ENCODE results near the gene NUP155. TPM values are rescaled to one million over a fixed set of nuclear protein-coding genes. Genes with fewer than 3 reads are reported as not detected.
"Not testable (repeated sequence)": the region's sequence is repeated elsewhere in the genome, so short reads cannot be mapped to it uniquely, and the experiment has no call there.

The NUP155 gene
- 10.7 TPM for total RNA-seq
- long read RNA-seq, full-length matches to known transcripts = 10 of 15 reads
- long read RNA-seq, partial matches to known transcripts = 3 of 15 reads
- long read RNA-seq, other reads (novel, unspliced or antisense) = 2 of 15 reads

DNA sequence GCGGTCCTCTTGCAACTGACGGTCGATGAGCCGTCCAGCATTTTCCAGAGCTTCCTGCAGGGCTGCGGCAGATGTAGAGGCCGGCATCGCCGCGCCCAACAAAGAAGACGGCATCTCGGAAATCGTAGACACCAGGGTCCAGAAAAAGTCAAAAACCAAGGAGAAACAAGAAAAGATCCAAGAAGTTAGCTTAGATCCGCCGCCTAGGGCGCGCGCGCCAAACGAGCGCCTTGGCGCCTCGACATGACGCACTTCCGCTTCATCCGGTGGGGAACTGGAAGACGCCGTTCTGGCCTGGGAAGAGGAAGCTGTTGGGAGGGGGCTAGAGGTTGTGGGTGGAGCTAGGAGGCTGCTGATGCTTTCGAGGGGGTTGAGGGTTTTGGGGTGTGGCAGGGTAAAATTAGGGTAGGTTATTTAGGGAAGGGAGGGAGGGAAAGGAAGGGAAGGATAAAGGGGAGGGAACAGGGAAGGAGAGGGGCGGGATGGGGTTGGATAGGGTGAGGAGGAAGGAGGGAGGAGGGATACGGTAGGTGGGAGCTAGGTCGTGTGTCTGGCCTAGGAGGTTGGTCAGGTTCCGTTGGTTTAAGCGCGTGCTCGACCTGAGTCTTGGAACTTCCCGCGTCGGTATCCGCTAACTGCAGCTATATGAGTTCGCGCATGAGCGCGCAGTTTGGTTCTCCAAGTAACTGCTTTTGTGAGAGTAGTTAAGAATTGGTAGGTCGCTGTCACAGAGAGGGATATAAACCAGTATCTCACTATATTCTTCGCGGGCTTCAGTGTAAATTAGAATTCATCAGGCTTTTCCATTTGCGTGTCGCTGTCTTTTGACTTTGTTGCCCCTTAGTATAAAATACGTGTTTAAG lies at the start of gene NUP155:
Gene NUP155 (minus strand): TSS at position 243 of the 863 bp plus-strand sequence. CDS start 129 bp downstream, at position 114.
- peak; percentile 94 for DNase-seq
- ATAC-seq (ENCODE audit: poor library complexity) = peak; percentile 99
- intact Hi-C loops (cut with DNase I) = no loop called here

- intact Hi-C loops (cut with DNase I) = no loop called here
- ATAC-seq (ENCODE audit: poor library complexity) (no peak), DNase-seq (no peak)
Observed at GRCh38 chr5:37417347-37417746, 46.4 kb upstream of the NUP155 start.

DNA sequence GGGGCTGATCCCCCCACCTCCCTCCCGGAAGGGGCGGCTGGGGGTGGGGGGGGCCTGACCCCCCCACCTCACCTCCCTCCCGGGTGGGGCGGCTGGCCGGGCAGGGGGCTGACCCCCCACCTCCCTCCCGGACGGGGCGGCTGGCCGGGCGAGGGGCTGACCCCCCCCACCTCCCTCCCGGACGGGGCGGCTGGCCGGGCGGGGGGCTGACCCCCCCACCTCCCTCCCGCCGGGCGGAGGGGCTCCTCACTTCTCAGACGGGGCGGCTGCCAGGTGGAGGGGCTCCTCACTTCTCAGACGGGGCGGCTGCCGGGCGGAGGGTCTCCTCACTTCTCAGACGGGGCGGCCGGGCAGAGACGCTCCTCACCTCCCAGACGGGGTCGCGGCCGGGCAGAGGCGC lies 44.5 kb upstream of the NUP155 start:
- ATAC-seq (ENCODE audit: poor library complexity); DNase-seq; intact Hi-C loops (cut with DNase I): not testable (repeated sequence)

- ATAC-seq (ENCODE audit: poor library complexity) = no peak
- intact Hi-C loops (cut with DNase I) = no loop called here
- DNase-seq = no peak
Observed at GRCh38 chr5:37412515-37412914, 41.6 kb upstream of the NUP155 start.

DNA sequence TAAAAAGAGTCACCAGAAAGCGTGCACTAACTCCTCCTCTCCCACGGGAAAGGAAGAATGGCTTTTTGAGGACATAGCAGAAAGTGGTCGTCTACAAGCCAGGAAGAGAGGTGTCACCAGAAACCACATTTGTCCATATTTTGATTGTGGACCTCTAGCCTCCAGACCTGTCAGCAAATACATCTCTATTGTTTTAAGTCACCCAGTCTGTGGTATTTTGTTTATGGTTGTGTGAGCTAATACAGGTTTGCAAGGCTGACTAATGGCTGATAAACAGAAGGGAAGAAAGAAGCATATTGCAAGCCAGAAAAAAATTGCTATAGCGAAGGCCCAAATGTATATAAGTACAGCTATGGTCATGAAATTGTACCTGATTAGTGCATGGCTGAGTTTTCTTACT lies 29.6 kb upstream of the NUP155 start:
- DNase-seq = no peak
- ATAC-seq (ENCODE audit: poor library complexity) = no peak
- intact Hi-C loops (cut with DNase I) = no loop called here

DNA sequence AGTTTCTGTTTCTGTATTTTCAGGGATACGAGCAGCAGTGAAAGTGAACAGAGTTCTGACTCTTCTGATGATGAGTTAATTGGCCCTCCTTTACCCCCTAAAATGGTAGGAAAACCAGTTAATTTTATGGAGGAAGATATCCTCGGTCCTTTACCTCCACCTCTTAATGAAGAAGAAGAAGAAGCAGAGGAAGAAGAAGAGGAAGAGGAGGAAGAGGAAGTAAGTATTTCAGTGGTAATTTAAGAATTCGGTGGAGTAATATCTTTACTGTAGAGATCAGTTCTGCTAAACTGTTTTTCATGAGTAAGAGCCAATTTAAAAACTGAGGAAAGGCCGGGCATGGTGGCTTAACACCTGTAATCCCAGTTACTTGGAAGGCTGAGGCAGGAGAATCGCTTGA lies 25.4 kb upstream of the NUP155 start:
- DNase-seq (no peak), ATAC-seq (ENCODE audit: poor library complexity) (no peak)
- intact Hi-C loops (cut with DNase I) = no loop called here

DNA sequence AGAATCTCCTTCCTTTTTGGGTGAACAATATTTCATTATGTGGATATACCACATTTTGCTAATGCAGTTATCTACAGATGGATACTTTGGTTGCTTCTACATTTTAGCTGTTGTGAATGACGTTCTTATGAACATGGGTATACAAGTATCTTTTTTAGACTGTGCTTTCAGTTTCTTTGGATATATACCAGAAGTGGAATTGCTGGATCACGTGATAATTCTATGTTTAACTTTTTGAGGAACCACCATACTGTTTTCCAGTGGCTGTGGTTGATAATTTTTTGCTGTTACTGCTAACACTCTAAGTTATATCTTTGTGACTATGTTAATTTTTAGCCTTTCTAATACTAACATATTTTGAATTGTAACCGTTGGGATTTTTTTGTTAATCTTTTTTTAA lies 20.7 kb upstream of the NUP155 start:
- intact Hi-C loops (cut with DNase I) = no loop called here

DNA sequence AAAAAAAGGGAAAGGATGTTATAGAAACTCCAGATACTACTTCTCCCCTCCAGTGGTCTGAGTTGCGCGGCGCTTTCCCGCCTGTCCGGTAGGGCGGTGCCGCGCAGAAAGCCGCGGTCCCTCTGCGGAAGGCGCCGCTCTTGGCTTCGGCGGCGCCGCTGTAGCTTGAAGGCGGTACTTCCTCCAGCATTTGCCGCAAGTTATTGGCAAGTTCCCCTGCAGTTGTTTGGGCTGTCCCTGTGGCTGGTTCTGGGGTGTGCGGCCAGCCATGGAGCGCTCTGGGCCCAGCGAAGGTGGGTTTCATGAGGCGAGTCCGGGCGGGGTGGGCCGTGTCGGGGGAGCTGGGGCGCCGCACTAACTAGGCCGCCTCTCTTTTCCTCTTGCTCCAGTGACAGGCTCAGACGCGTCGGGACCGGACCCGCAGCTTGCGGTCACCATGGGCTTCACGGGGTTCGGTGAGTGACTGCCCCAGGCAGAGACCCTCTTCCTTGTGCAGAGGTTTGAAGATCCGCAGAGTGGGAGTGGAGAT lies 8.3 kb upstream of the NUP155 start, which contains the start of gene WDR70:
Gene WDR70 (plus strand): TSS at position 219 of the 529 bp plus-strand sequence. CDS start 50 bp downstream, at position 269.
- intact Hi-C loops (cut with DNase I) = not testable (repeated sequence)
- ATAC-seq (ENCODE audit: poor library complexity) (peak; percentile 100), DNase-seq (peak; percentile 92)

More for the DNA sequence above, 20.7 kb upstream of the NUP155 start:
- DNase-seq (no peak), ATAC-seq (ENCODE audit: poor library complexity) (no peak)

DNA sequence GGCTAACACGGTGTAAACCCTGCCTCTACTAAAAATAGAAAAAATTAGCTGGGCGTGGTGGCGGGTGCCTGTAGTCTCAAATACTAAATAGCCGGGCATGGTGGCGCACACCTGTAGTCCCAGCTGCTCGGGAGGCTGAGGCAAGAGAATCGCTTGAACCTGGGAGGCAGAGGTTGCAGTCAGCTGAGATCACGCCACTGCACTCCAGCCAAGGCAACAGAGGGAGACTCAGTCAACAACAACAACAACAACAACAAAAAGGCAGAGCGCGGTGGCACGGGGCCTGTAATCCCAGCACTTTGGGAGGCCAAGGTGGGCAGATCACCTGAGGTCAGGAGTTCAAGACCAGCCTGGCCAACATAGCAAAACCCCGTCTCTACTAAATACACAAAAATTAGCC lies 7.2 kb upstream of the NUP155 start:
- ATAC-seq (ENCODE audit: poor library complexity); intact Hi-C loops (cut with DNase I); DNase-seq: not testable (repeated sequence)

- intact Hi-C loops (cut with DNase I) = no loop called here
- ATAC-seq (ENCODE audit: poor library complexity) (no peak), DNase-seq (no peak)
Observed at GRCh38 chr5:37375091-37375490, 4.2 kb upstream of the NUP155 start.

DNA sequence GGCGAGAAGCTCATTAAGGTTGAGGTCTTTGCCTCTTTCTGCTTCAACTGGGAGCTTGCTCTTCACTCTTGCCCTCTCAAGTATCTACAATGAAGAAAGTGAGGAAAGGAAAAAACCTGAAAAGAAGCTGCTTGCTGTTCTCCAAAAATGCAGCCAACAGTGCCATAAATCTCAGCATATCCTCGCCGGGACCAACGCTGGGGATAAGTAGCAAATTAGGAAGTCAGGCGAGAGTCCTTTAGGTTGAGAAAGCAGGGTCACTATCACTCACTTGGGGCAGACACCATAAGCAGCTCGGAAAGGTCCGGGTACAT lies 399 bp downstream of the NUP155 start:
- ATAC-seq (ENCODE audit: poor library complexity) (no peak), DNase-seq (no peak)
- intact Hi-C loops (cut with DNase I) = no loop called here

DNA sequence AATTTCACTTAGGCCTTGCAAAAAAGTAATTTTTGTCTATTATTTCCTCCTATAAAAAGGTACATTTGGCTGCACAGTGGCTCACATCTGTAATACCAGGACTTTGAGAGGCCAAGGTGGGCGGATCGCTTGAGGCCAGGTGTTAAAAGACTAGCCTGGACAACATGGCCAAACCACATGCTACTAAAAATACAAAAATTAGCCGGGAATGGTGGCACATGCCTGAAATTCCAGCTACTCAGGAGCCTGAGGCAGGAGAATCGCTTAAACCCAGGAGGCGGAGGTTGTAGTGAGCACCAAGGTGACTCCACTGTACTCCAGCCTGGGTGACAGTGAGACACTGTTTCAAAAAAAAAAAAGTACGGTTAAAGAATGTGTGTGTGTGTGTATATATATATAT lies 15.7 kb downstream of the NUP155 start:
- no peak for DNase-seq
- intact Hi-C loops (cut with DNase I) = no loop called here
- ATAC-seq (ENCODE audit: poor library complexity) = no peak

- DNase-seq; intact Hi-C loops (cut with DNase I); ATAC-seq (ENCODE audit: poor library complexity): not testable (repeated sequence)
Observed at GRCh38 chr5:37342741-37343140, 28.2 kb downstream of the NUP155 start.

DNA sequence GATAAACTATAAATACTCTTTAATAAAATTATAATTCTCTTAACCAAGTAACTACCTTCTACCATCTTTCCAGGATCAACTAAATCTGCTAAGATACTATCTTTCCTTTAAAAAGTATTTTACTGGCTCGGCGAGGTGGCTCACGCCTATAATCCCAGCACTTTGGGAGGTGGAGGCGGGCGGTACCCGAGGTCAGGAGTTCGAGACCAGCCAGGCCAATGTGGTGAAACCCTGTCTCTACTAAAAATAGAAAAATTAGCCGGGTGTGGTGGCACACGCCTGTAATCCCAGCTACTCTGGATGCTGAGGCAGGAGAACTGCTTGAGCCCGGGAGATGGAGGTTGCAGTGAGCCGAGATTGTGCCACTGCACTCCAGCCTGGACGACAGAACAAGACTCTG lies 36.2 kb downstream of the NUP155 start:
- DNase-seq; intact Hi-C loops (cut with DNase I); ATAC-seq (ENCODE audit: poor library complexity): not testable (repeated sequence)

DNA sequence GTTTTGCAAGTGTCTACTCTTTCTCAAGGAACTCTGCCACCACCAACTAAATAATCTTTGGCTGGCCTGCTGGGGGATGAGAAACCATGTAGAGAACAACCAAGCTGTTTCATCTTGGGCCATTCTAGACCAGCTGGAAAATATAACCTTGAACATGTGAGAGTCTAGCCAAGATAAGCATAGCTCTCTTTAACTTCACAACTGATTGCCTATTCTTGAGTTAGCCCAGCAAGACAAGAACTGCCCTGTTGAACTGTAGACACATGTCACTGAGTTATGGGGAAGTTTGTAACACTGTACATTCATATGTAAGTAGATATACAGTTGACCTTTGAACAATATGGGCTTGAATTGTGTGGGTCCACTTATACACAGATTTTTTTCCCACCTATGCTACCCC lies 44.4 kb downstream of the NUP155 start:
- intact Hi-C loops (cut with DNase I) = no loop called here
- ATAC-seq (ENCODE audit: poor library complexity) = no peak
- DNase-seq = no peak

DNA sequence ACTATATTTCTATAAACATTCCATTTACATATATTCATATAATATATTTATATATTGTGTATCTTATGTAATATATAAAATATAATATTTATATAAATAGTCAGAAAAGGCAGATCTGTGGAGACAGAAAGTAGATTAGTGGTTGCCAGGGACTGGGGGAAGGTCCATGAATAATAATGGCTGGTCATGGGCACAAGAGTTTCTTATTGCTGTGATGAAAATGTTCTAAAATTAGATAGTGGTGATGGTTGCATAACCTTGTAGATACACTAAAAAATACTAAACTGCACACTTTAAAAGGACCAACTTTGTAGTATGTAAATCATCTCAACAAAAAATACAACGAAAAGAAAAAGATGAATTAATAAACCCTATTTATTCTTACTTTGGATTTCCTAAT lies 47.3 kb downstream of the NUP155 start:
- ATAC-seq (ENCODE audit: poor library complexity) (no peak), DNase-seq (no peak)
- intact Hi-C loops (cut with DNase I) = no loop called here

DNA sequence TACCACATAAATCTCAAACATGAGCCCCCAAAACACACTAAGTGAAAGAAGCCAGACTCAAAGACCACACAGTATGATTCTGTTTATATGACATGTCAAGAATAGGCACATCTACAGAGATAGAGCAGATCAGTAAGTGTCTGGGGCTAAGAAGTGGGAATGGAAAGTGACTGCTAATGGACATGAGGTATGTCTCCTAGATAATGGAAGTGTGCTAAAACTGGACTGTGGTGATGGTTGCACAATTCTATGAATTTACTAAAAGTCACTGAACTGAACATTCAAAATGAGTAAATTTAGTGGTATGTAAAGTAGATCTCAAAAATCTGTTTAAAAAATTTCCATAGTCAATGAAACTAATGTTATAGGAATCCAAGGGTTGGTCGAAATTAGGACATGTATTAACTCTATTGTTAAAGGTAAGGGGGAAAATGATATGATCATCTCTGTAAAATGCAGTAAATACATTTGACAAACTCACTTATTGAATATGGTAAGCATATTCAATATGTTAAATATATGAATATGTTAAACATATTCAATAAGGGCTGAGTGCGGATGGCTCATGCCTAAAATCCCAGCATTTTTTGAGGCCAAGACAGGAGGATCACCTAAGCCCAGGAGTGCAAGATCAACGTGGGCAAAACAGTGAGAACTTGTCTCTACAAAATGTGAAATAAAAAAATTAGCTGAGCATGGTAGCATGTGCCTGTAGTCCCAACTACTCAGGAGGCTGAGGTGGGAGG lies 51.7 kb downstream of the NUP155 start:
- DNase-seq = no peak
- ATAC-seq (ENCODE audit: poor library complexity) = no peak
- intact Hi-C loops (cut with DNase I) = no loop called here

GRCh38 chr5:37316027-37316426 lies 54.9 kb downstream of the NUP155 start:
- no peak for DNase-seq
- ATAC-seq (ENCODE audit: poor library complexity) = no peak
- intact Hi-C loops (cut with DNase I) = no loop called here

GRCh38 chr5:37310360-37310759 lies 60.5 kb downstream of the NUP155 start:
- DNase-seq (no peak), ATAC-seq (ENCODE audit: poor library complexity) (no peak)
- intact Hi-C loops (cut with DNase I) = no loop called here

Measured in Right ventricle myocardium superior (tissue), 1 donor.